Right lung (tissue), 5 donors: Measurements from ENCODE around the gene FRMD5. TPM values are rescaled to one million over a fixed set of nuclear protein-coding genes. Genes with fewer than 3 reads are reported as not detected.

Experiments
- DNase-seq, 2 donors: peaks; one replicate each; pipeline ENCODE4 v3.0.0-alpha.2; 2013
- polyA plus RNA-seq, 5 donors: library from polyadenylated mRNA; unstranded; fragments of 120-200 nt; gene quantifications; one replicate each; pipeline versions ENCODE4 v1.2.1 to v1.2.3, GENCODE V29; 2013; ENCODE audit warnings: inconsistent platforms in 1 of 5, low replicate concordance in 1 of 5; ENCODE audit not compliant: insufficient read length in 5 of 5, insufficient read depth in 1 of 5

FRMD5 gene
- polyA plus RNA-seq, 5 donors: 1.7 to 2.0 (median 1.8) TPM

DNA sequence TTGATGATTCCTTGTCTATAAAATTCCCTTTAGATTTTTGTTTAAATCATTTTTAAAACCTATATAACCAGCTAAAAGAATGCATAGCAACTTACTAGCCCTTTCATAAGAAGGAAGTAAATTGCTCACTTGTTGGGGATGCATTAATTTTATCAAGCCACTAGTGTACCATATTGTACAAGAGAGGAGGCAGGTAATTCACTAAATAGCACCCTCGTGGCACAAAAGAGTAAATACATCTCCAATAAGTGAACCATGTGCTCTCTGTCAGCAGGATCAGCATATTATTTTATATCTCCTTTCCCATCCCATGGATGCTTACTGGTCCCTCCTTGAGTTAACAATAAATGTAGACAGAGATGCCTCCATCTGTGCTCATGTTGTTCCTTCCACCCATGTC is 34.3 kb downstream of the FRMD5 start:
- DNase-seq: no peak

DNA sequence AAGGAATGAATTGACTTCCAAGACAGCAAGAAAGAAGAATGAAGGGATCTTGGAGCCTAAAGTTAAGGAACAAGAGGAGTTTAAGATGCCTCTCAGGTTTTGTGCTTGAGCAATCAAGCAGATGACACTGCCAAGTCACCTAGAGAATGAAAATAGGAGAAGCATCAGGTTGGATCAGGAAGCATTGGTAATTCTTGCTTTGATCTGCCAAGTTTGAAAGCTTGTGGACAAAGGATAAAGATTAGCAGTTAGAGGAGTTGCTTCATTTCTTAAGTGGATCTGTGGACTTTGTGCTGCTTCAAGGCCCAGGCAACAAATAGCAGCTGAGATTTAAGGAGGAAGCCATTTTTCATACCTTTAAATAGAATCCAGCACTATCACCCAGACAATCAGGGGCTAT is 35.6 kb downstream of the FRMD5 start:
- no peak for DNase-seq

DNA sequence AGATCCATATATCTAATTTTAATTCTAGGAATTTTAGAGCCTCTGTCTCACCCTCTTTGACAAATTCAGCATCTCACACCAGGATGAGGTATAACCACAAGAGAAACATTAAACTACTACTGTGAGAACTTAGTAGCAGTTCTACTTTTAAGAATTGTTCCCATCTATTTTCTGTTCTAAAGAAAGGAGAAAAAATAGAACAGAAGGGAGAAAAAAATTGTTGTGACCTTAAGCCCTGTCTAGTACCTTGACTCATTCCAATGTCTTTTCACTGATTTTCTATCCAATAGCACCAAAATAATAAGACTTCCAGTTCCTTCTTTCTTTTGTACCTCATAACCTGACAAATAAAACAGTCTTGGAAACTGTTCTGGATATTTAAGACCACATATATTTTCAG is 37.0 kb downstream of the FRMD5 start:
- no peak for DNase-seq

DNA sequence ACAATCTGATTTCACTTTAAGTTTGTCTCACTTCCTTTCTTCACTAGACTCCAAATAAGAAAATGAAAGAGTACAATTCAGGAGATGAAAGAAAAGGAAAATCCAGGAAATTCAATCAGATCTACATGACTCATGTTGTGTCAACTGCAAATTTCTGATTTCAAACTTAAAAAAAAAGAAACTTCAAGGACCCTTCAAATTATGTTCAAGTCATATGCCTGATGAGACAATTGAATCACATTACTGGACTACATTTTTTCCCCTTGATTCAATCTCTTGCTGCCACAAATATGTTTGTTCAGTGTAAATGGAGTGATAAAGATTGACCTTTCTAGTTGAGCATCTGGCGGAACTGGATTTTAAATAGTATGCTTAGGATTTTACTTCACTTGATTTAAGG is 37.4 kb downstream of the FRMD5 start:
- peak; percentile 3 to 14 for DNase-seq

DNA sequence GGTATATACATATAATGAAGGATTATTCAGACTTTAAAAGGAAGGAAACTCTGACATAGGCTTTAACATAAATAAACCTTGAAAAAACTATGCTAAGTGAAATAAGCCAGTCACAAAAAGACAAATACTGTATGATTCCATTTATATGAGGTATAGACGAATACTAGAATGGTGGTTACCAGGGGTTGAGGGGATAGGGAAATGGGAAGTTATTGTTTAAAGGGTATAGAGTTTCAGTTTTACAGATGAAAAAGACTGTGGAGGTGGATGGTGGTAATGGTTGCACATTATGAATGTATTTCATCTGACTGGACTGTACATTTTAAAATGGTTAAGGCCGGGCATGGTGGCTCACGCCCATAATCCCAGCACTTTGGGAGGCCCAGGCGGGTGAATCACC is 41.7 kb downstream of the FRMD5 start:
- no peak for DNase-seq

DNA sequence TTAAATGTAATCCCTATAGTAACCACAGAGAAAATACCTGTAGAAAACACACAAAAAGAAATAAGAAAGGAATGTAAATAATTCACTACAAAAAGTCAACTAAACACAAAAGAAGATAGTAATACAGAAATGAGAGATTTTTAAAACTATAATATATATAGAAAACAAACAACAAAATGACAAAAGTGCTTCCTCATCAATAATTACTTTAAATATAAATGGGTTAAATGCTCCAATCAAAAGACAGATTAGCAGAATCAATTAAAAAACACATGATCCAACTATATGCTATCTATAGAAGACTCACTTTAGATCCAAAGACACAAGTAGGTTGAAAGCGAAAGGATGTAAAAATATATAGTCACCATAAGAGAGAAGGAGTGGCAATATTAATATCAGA is 45.8 kb downstream of the FRMD5 start:
- no peak for DNase-seq

DNA sequence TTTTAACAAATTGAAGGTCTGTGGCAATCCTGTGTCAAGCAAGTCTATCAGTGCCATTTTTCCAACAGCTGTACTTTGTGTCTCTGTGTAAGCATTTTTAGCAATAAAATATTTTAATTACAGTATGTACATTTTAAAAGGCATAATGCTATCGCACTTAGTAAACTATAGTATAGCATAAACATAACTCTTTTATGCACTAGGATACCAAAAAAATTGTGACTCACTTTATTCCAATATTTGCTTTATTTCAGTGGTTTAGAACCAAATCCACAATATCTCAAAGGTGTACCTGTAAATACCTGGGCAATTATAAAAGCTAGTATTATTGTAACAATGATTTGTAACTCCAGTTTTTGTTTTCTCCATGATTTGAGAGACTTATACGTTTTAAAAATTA is 46.5 kb downstream of the FRMD5 start:
- no peak for DNase-seq

DNA sequence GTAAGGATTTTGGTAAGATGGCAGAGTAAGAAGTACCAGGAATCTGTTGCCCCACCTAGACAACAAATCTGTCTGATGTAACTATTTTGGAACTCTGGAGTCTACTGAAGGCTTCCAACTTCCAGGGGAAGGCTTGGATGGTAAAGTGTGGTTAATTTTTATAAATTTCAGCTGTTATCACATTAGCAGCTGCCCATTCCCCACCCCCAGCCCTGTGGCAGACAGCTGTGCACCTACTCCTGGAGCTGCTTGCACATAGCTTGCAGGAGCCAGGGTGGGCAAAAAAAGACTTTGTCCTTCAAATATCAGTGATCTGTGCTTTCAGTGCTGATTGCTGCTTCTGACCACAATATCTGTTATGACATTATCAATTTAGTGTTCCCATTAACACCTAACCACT is 47.4 kb downstream of the FRMD5 start:
- no peak for DNase-seq

DNA sequence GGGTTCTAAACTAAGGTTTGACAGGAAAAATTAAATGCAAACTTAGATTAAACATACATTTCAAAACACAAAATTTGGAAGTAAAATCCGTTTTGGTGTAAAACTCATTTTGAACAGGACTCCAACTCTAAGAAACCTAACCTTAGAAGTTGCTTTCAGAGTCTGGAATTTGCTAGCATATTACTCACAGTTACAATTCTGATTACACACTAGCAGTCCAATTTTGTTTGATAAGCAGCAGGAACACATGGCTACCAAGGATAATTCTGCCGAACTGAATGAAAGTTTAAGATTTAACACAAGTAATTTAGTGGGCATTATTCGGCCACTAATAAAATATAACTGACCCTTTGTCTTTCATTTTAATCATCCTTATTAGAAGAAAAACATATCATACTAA is 49.6 kb downstream of the FRMD5 start:
- DNase-seq: no peak

DNA sequence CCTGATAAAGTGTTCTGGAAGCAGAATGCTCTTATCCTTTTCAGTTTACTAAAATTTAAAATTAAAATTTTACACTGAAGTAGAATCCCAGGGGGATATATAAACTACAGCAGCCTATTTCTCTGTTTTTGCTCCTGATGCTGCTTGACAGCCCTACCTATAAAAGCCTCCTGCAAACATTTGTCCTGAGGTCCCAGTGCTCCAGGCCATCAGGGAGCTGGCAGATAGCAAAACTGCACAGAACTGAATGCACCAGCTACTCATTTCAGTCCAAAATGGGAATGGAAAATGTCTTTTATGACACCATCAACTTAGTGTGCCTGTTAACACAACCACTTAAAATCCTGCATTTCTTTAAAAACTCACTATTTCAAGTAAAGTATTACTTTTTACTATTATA is 50.1 kb downstream of the FRMD5 start:
- DNase-seq: no peak

DNA sequence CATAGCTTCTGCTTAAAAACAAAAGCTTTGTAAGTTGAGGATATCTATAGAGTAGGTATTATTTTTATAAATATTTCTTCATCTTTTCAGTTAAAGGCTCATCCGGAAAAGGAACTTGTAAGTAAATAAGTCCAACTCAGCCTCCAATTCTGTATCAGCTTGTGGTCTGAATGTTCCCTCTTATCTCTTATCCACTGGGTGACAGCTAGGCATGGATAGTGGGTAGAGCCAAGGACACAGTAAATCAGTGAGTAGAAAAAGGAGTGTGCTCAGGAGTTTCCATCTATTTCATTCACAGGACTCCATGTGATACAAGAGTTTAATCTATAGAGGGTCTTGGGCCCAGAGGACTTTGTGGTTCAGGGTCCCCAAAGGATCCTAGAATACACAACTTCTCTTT is 50.9 kb downstream of the FRMD5 start:
- no peak for DNase-seq

DNA sequence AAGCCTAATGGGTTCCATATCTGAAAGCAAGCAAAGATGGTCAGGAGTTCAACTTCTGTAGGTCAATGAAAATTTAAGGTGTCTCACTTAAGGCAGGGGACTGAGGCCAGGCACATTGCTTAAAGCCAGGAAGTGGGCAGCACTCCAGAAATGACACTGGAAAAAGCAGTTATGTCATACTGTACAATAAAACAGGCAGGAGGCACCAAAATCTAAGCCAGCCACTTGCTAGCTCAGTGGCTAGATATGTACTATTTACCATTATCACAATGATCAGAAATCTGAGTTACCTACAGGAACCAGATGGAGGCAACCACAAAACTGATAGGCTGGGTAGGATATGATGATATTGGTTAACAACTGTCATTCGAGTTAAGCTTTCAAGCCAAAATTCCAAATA is 57.3 kb downstream of the FRMD5 start:
- no peak for DNase-seq

DNA sequence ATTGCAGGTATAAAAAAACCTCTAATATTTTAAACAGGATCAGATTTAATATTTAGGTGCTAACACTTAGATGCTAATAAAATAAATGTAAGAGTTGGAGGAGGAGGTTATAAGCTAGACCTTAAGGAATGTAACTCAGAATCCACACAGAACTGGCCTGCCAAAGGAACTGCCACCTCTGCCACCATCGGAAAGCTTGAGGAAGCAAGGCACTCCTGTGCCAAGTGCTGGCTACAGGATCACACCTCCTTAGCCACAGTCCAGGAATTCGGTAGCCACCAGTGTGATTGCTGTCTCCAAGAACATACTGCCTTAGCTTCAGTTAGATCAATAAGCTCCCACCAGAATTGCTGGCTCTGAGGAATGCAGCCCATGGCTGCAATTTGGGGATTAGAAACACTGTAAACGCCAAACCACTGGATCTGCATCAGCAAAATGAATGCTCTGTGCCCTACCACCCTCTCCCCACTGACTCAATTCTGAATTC is 58.0 kb downstream of the FRMD5 start:
- no peak for DNase-seq

DNA sequence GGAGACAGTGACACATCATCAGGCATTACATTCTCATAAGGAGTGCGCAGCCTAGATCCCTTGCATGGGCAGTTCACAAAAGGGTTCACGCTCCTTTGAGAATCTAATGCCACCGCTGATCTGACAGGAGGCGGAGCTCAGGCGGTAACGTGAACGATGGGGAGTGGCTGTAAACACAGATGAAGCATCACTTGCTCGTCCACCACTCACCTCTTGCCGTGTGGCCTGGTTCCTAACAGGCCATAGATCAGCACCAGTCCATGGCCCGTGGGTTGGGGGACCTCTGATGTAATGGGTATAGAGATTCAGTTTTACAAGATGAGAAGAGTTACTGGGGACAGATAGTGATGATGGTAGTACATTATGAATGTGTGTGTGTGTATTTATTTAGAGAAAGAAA is 63.0 kb downstream of the FRMD5 start:
- no peak for DNase-seq

DNA sequence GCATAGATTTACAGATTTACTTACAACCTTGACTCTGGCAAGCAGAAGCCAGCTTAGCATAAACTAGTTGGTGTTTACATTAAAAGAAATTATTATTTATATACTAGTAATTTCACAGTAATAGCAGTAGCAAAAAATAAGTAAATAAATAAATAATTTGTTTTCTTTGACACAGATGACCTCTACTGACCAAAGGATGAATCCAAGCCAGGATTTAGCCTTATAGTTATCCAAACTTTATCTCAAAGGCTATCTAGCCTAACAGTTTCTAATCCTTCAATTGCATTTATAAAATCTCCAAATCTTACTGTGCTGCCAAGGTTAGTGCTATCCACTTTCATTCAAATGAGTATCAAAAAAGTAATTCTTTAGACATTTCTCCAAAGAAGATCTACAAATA is 64.3 kb downstream of the FRMD5 start:
- DNase-seq: no peak

DNA sequence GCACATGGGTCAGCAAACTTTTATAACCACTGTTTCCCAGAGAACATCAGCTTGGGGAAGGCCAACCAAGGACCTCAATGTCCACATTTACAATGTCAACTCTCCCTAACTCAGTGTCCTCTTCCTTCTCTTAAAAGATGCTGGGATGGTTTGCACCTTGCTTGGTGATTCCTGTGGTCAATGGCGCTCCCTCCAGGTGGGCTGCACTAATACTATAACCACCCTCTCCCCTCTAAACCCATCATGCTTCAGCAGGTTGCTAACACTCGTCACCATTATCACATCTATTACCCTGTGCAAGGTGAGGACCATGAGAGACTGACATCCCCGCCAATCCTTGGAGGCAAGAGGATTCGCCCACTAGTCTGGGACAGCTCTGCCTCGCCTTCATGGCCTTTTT is 65.2 kb downstream of the FRMD5 start:
- no peak for DNase-seq

DNA sequence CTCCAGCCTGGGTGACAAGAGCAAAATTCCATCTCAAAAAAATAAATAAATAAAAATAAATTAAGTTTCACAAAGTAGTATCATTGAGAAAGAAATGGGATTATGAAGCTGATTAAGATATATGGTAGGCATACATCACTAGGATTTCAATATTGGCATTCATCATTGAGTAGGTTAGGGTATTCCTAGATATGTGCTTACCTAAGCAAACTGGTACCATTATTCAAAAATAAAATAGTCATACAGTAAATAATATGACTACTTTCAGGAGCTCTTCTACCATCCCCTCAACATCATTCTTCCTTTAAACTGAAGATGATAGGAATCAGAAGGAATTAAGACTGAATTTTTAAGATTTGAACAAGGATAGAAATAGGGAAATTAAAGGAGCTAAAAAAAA is 66.6 kb downstream of the FRMD5 start:
- no peak for DNase-seq

DNA sequence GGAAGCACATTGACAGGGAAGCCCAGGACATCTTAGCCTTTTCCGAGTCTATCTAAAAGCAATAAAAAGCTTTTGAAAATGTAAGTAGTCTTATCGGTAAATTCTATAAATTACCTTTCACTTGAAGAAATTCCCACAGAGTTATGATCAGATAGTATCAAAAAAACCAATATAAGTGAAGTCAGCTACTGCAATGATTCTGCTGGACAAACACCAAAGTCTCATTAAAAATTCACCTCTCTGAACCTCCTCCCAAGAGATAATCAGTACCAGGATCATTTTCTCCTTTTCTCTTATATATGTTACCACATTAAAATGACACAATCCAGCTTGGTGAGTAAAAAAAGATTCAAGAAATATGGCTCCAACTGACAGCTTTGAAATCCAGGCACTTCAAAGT is 69.2 kb downstream of the FRMD5 start:
- DNase-seq: no peak

DNA sequence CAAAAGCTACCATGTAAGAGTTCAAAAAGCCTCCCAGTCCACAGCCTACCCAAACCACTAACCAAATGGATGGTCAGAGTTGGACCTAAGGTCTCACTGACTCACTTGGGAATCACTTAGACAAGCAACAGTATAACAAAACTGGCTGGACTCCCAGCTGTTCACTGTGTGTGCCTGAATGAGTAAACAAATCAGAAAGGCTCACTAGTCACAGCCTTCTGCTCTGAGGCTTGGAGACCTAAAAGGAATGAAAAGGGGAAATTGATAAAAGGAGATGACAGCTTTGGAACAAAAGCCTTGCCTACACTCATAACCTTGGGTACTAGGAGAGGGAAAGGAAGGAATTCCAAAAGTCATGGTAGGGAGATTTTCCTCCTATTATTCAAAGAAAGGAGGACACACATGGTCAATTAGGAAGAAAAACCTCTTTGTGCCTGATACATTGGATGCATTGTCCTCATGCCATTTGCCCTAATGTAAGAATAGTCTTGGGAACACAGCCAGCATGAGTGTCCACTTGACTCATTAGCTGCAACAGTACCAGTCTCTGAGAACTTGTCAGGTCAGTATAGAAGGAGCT is 92.3 kb downstream of the FRMD5 start:
- peak in 1 of 2 donors; percentile 1 for DNase-seq

DNA sequence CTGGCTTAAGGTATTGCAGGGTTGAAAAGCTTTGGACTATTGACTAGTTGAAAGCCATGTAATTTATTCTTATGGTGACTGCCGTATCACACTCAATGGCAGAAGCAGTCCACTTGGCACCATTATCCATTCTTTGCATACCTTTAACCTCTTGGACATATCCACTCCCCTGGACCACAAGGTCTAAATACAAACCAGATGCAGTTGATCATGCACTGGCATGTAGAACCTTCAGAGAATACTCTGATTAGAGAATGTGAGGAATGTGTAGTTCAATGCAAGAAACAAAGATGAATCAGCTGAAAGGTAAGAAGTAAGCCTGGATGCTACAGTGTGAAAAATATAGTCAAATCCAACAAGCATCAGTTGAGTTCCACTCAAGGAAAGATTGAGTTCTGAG is 93.1 kb downstream of the FRMD5 start:
- no peak for DNase-seq

DNA sequence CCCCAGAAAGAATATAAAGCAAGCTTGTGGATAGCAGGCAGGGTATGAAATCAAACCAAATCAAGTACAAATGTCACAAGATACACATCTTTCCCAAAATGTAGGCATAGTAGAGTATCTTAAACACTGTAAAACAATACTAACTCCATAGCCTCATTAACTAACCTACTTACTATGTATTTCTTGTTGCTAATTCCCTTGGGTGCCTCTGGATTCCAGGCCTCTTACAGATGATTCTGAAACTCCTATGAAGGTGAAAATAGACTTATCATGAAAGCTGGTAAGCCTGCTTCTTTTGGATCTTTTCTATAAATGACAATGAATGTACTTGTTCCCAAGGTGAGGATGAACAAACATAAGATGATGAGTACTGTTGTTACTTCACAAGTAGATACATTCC is 93.8 kb downstream of the FRMD5 start:
- DNase-seq: no peak

DNA sequence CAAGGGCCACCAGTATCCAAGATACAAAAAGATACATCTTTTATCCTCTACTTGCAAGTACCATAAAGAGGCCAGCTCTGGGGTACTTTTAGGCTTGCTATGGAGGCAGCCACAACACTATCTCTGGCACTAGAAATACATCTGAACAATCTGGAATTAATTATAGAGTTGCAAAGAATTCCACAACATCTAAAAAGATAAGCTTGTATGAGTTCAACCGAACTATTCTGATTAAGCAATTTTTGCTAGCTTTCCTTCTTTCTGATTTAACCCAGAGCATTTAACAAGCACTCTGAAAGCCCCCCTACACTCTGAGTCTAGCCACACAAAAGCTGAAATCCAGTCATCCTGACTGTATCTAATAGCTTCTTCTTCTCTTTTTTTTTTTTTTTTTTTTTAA is 95.4 kb downstream of the FRMD5 start:
- no peak for DNase-seq

DNA sequence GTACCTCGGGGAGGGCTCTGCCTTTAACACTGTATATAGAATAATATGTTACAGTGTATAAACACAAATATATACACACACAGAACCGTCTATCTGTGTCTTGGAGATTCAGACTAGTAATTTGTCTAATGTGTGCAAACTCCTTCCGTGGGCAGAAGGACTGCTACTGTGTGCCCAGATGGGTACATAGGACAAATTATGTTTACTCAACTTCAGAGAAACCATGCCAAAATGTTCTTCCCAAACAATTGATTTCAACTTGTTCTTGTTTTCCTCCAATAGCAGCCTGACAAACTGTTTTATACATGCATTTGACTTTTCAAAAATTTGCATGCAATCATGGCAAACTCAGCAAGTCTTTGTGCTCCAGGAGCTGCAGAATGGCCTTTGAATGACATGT is 97.5 kb downstream of the FRMD5 start:
- no peak for DNase-seq

DNA sequence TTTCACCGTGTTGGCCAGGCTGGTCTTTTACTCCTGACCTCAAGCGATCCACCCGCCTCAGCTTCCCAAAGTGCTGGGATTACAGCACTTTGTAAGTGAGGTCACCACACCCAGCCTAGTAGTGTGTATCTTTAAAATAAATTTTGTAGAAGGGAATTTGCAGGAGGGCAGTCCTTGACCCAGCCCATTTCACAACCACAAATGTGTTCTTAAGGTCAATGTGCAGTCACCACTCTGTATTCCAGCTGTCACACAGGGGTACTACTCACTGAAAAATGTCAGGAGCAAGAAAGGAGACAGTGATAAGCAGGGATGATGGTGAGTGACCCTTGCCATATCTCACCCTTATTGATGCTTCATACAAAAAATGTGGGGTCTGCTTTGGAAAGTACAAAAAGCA is 98.5 kb downstream of the FRMD5 start:
- DNase-seq: no peak

DNA sequence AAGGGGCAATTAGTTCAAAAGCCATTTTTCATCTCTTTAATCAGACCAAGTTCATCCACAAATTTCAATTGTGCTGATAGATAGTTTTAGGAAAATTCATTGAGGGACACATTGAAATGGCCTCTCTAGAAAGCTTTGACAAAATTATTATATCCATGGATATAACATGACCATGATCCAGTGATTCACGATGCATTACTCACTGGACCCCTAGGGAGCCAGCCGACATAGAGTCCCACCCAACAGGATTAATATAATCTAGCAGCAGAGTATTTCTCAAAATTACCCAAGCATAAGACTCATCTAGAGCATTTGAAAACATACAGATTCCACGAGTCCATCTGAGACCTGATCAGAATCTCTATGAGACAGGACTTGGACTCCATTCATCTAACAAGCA is 100.3 kb downstream of the FRMD5 start:
- no peak for DNase-seq
